GM12872 (cell line): ENCODE results near the gene RREB1.

Experiments
- CTCF ChIP-seq: IDR thresholded peaks from 3 replicates; pipeline ENCODE4 v1.5.1; 2011; ENCODE audit warnings: low read depth, mild to moderate bottlenecking, low read length, moderate library complexity; ENCODE audit not compliant: insufficient read depth

The RREB1 gene

DNA sequence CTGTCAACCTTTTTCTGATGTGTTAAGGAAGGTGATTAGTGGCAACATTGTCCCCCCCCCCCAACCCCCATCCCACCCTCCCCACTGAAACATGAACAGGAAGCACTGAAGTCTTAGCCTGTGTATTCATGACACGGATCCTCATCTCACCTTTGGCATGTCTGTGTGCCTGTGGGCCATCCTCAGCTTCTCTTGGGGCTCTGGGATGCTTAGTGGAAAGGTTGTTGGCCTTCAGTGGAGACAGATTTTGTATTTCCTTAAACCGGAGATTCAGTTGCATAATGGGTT, 93.6 kb downstream of the RREB1 start:
- no peak for TF ChIP-seq CTCF

DNA sequence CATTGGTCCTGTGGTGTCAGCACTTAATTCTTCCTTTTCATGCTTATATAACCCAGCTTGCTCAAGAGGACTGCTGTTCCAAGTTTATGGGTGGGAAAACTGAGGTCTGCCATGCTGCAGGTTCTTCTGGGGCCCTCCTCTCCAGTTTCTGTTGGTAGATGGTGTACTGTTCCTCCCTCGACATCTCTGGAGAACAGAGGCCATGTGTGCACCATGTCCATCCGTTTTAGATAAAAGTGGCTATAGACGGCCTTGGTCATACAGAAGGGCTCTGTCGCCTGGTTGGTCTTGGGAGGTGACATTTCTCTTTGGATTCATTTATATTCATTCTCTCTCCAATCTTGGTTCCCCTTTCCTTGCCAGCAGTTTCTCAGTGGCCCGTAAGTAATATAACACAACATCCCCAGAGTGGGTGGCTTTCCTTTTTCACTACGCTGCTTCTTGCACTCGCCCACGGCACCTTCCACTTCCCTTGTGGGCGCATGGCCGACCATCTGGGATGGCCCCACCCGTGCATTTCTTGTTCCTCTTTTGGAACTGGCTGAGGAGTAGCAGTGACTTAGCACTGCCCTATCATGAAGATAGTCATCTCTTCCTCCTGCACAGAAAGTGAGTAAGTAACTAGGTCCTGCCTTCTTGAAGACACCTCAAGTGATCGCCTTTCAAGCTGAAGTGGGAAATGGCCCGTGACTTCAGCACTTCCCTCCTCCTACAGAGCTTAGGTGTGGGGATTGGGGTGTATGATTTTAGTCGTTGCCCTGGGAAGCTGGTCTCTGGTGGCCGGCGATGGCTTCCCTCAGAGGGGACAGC, 94.2 kb downstream of the RREB1 start:
- no peak for TF ChIP-seq CTCF

DNA sequence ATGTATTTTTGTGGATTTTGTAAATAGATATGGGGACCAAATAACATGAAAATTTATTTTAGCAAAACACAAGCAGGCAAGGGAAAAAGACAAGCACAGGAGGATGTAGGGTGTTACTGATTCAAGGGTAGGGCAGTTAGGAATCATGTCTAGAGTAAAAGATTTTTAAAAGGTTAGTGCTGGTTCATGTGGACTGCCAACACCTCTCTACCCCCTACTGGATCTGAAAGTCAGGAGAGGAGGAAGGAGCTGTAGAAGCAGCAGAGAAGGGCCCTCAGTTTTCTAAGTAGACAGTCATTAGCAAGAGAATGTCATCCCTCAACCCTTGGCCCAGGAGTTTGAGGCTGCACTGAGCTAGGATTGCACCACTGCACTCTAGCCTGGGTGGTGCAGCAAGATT, 95.2 kb downstream of the RREB1 start:
- TF ChIP-seq CTCF: no peak

GRCh38 chr6:7203939-7204338, 96.2 kb downstream of the RREB1 start:
- no peak for TF ChIP-seq CTCF

- no peak for TF ChIP-seq CTCF
Observed at GRCh38 chr6:7204726-7205125, 97.0 kb downstream of the RREB1 start.

GRCh38 chr6:7207720-7208119, 100.0 kb downstream of the RREB1 start:
- TF ChIP-seq CTCF: no peak

DNA sequence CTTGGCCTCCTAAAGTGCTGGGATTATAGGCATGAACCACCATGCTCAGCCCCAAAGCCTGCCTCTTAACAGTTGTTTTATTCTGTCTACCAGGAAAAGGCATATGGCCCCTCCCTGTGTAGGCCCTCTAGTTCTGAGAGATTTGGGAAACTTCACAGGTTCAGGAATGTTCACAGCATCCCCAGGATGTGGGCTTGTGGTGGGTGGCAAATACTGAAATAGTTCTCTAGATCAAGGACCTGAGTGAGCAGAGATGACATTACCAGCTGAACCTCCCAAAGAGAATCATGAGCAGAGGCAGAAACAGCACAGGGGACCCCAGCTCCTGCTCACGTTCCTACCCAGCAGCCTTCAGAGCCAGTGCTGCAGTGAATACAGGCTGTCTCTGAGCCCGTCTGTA, 105.7 kb downstream of the RREB1 start:
- TF ChIP-seq CTCF: no peak
